CD14-positive monocyte (primary cell): ENCODE results near the gene POLE. TPM values are rescaled to one million over a fixed set of nuclear protein-coding genes. Genes with fewer than 3 reads are reported as not detected.

Source experiments
- DNase-seq, 3 donors: peaks; one replicate each; pipeline ENCODE4 v3.0.0-alpha.2; 2011 to 2022
- H2AFZ ChIP-seq: 2 replicates; pipeline ENCODE4 v1.6.0; 2012; ENCODE audit warnings: mild to moderate bottlenecking, low read depth, low read length, inconsistent platforms; ENCODE audit not compliant: insufficient read depth, poor library complexity, severe bottlenecking
- H3K27ac ChIP-seq, 2 donors: 1 replicate in 1 of 2; 2 replicates in 1 of 2; pipeline ENCODE4 v1.5.1; 2012 to 2013; ENCODE audit warnings: low read length in 2 of 2, control low read depth in 1 of 2, inconsistent platforms in 1 of 2, low read depth in 1 of 2, mild to moderate bottlenecking in 1 of 2
- H3K27me3 ChIP-seq, 2 donors: one replicate each; pipeline versions ENCODE4 v1.6.0 to v1.6.1; 2011 to 2013; ENCODE audit warnings: low read length in 2 of 2; ENCODE audit not compliant: control insufficient read depth in 2 of 2, insufficient read depth in 2 of 2
- H3K36me3 ChIP-seq, 2 donors: replicated peaks in 1 of 2; 1 replicate in 1 of 2; 2 replicates in 1 of 2; pipeline versions ENCODE4 v1.5.1 to v1.6.1; 2012 to 2013; ENCODE audit warnings: low read length in 2 of 2, control low read depth in 1 of 2, inconsistent platforms in 1 of 2, mild to moderate bottlenecking in 1 of 2; ENCODE audit not compliant: insufficient read depth in 2 of 2, control insufficient read depth in 1 of 2
- H3K4me1 ChIP-seq, 2 donors: 1 replicate in 1 of 2; 2 replicates in 1 of 2; pipeline versions ENCODE4 v1.5.1 to v1.6.1; 2012 to 2013; ENCODE audit warnings: low read length in 2 of 2, control low read depth in 1 of 2, inconsistent platforms in 1 of 2, mild to moderate bottlenecking in 1 of 2, moderate library complexity in 1 of 2; ENCODE audit not compliant: insufficient read depth in 2 of 2, control insufficient read depth in 1 of 2
- H3K4me2 ChIP-seq: replicated peaks from 2 replicates; pipeline ENCODE3; 2012; ENCODE audit warnings: low read length, moderate library complexity, mild to moderate bottlenecking; ENCODE audit not compliant: poor library complexity, severe bottlenecking; ENCODE audit errors: extremely low read depth
- H3K4me3 ChIP-seq, 3 experiments: fragments of 200-600 bp in 1 of 3; sonication (generic) in 1 of 3; replicated peaks in 1 of 3; 1 replicate in 2 of 3; 2 replicates in 1 of 3; pipeline ENCODE4 v1.5.1; 2011 to 2013; ENCODE audit warnings: low read length in 3 of 3, mild to moderate bottlenecking in 3 of 3, control low read depth in 2 of 3, low read depth in 2 of 3, inconsistent platforms in 1 of 3, moderate library complexity in 1 of 3
- H3K79me2 ChIP-seq: 2 replicates; pipeline ENCODE4 v1.6.0; 2012; ENCODE audit warnings: mild to moderate bottlenecking, control low read depth, inconsistent platforms, low read length, moderate library complexity; ENCODE audit not compliant: insufficient read depth
- H3K9ac ChIP-seq: 2 replicates; pipeline ENCODE4 v1.6.0; 2017; ENCODE audit warnings: low read length, mild to moderate bottlenecking; ENCODE audit not compliant: insufficient read depth, poor library complexity, severe bottlenecking
- H3K9me3 ChIP-seq, 2 donors: replicated peaks in 1 of 2; 1 replicate in 1 of 2; 2 replicates in 1 of 2; pipeline versions ENCODE4 v1.5.1 to v1.6.1; 2012 to 2013; ENCODE audit warnings: low read length in 2 of 2, control low read depth in 1 of 2; ENCODE audit not compliant: control insufficient read depth in 1 of 2, insufficient read depth in 1 of 2
- H4K20me1 ChIP-seq: 2 replicates; pipeline ENCODE4 v1.6.0; 2012; ENCODE audit warnings: mild to moderate bottlenecking, low read length, control low read depth, moderate library complexity; ENCODE audit not compliant: insufficient read depth
- H3K27ac Mint-ChIP-seq, 7 donors: one replicate each; pipeline ENCODE4 v1.8.0; 2020; ENCODE audit warnings: mild to moderate bottlenecking in 7 of 7, mixed read lengths in 7 of 7, moderate library complexity in 6 of 7, inconsistent platforms in 2 of 7
- H3K27me3 Mint-ChIP-seq, 3 donors: one replicate each; pipeline ENCODE4 v1.8.0; 2021 to 2022; ENCODE audit warnings: low read depth in 3 of 3, mild to moderate bottlenecking in 3 of 3, mixed read lengths in 3 of 3, moderate library complexity in 3 of 3, inconsistent platforms in 1 of 3
- H3K36me3 Mint-ChIP-seq, 2 donors: one replicate each; pipeline ENCODE4 v1.8.0; 2020; ENCODE audit warnings: mixed read lengths in 2 of 2, inconsistent platforms in 1 of 2, mild to moderate bottlenecking in 1 of 2
- H3K4me1 Mint-ChIP-seq: one replicate; pipeline ENCODE4 v1.8.0; 2020; ENCODE audit warnings: mild to moderate bottlenecking, mixed read lengths
- H3K4me3 Mint-ChIP-seq, 2 donors: one replicate each; pipeline ENCODE4 v1.8.0; 2020; ENCODE audit warnings: mild to moderate bottlenecking in 2 of 2, mixed read lengths in 2 of 2, moderate library complexity in 1 of 2
- H3K9me3 Mint-ChIP-seq, 7 donors: one replicate each; pipeline ENCODE4 v1.8.0; 2020 to 2022; ENCODE audit warnings: mixed read lengths in 7 of 7, mild to moderate bottlenecking in 6 of 7, moderate library complexity in 6 of 7, inconsistent platforms in 2 of 7
- CTCF ChIP-seq: fragments of 200-600 bp; IDR thresholded peaks from one replicate; pipeline ENCODE4 v1.8.0; 2022; ENCODE audit warnings: antibody characterized with exemption, mild to moderate bottlenecking
- WGBS: methylation state at CpG from one replicate; pipeline ENCODE4 v1.1.5; 2013; ENCODE audit warnings: missing lambda C conversion rate; ENCODE audit not compliant: insufficient coverage; 5-methylcytosine and 5-hydroxymethylcytosine counted together
- intact Hi-C, 2 donors: fragments of 100-400 bp; cut with micrococcal nuclease; formaldehyde crosslinking; loops; one replicate each; pipeline versions ENCODE4 v1.15.0 to v1.15.1; 2023
- polyA plus RNA-seq, 3 donors: library from polyadenylated mRNA; depleted of rRNA in 1 of 3; unstranded in 2 of 3; stranded (reverse) in 1 of 3; fragments of 300-500 nt in 2 of 3; fragments of >200 nt in 1 of 3; fragmentation: Illumina TruSeq in 2 of 3; gene quantifications; 1 replicate in 2 of 3; 2 replicates in 1 of 3; pipeline ENCODE4 v1.2.3, GENCODE V29; 2012 to 2021

The POLE gene
- polyA plus RNA-seq, 3 donors, result 1.00 to 24.2 (median 2.2) TPM

- 96% methylated on average over 5 of the region's 12 CpGs for WGBS
- H3K79me2 ChIP-seq, result no peaks in the 10 kb centered on the region
- peaks cover 96 to 100% of the 10 kb centered on the region in 2 donors for H3K36me3 Mint-ChIP-seq
- no peaks in the 10 kb centered on the region for H3K4me1 Mint-ChIP-seq
- intact Hi-C loops, result no loop called here
- H3K9me3 ChIP-seq, result no peaks in the 10 kb centered on the region
- H3K4me3 ChIP-seq, result no peak overlapping the region
- H3K9me3 Mint-ChIP-seq, result peaks cover 0 to 3% (median 0%) of the 10 kb centered on the region in 7 donors
- H3K4me2 ChIP-seq, result no peak overlapping the region
- H3K27ac ChIP-seq, result no peak overlapping the region
- no peak overlapping the region for H2AFZ ChIP-seq
- H3K4me3 Mint-ChIP-seq, result no peak overlapping the region
- no peak for DNase-seq
- peaks cover 91 to 100% of the 10 kb centered on the region in 2 donors for H3K36me3 ChIP-seq
- no peaks in the 10 kb centered on the region for H3K27me3 ChIP-seq
- H3K27ac Mint-ChIP-seq, result no peak overlapping the region
- H4K20me1 ChIP-seq, result peaks cover 8% of the 10 kb centered on the region
- peaks cover 0 to 3% (median 0%) of the 10 kb centered on the region in 3 donors for H3K27me3 Mint-ChIP-seq
- H3K4me1 ChIP-seq, result no peaks in the 10 kb centered on the region
- H3K9ac ChIP-seq, result no peak overlapping the region
- TF ChIP-seq CTCF, result no peak
These were observed 49.2 kb upstream of the POLE start for GRCh38 chr12:132736378-132736777.

- Mint-ChIP-seq H3K9me3 (peaks cover 0 to 7% (median 0%) of the 10 kb centered on the region in 7 donors), H3K4me3 (no peak overlapping the region), H3K36me3 (peaks cover 94 to 99% of the 10 kb centered on the region in 2 donors), H3K27ac (no peak overlapping the region), H3K4me1 (no peaks in the 10 kb centered on the region), H3K27me3 (peaks cover 0 to 3% (median 0%) of the 10 kb centered on the region in 3 donors)
- Histone ChIP-seq H3K9ac (no peak overlapping the region), H3K27ac (no peak overlapping the region), H2AFZ (no peak overlapping the region), H3K4me1 (no peaks in the 10 kb centered on the region), H3K4me3 (no peak overlapping the region), H4K20me1 (peaks cover under 1% of the 10 kb centered on the region), H3K79me2 (no peaks in the 10 kb centered on the region), H3K9me3 (no peaks in the 10 kb centered on the region), H3K36me3 (peaks cover 91 to 100% of the 10 kb centered on the region in 2 donors), H3K4me2 (no peak overlapping the region), H3K27me3 (no peaks in the 10 kb centered on the region)
- DNase-seq, result no peak
- TF ChIP-seq CTCF, result no peak
- 100% methylated on average over 5 of the region's 20 CpGs for WGBS
- intact Hi-C loops, result no loop called here
These were observed 48.4 kb upstream of the POLE start for GRCh38 chr12:132735496-132735895.
